Osteoblast (primary cell): ENCODE data around the gene RAD51B. TPM values are rescaled to one million over a fixed set of nuclear protein-coding genes. Genes with fewer than 3 reads are reported as not detected.

Experiments used
- DNase-seq: peaks from one replicate; pipeline ENCODE4 v3.0.0; 2011; ENCODE audit warnings: low spot score, mixed read lengths; ENCODE audit not compliant: insufficient read length; ENCODE audit errors: missing footprints
- H2AFZ ChIP-seq: 2 replicates; pipeline ENCODE4 v1.6.0; 2011; ENCODE audit warnings: mild to moderate bottlenecking, low read length
- H3K27ac ChIP-seq: 2 replicates; pipeline ENCODE4 v1.5.1; 2011; ENCODE audit warnings: mild to moderate bottlenecking, low read depth, low read length, moderate library complexity
- H3K27me3 ChIP-seq: 2 replicates; pipeline ENCODE4 v1.6.0; 2012; ENCODE audit warnings: mild to moderate bottlenecking, control low read depth, inconsistent platforms, low read length, moderate library complexity; ENCODE audit not compliant: insufficient read depth
- H3K36me3 ChIP-seq: 2 replicates; pipeline ENCODE4 v1.5.1; 2011; ENCODE audit warnings: mild to moderate bottlenecking, low read length, control low read depth, moderate library complexity; ENCODE audit not compliant: insufficient read depth
- H3K4me1 ChIP-seq: 2 replicates; pipeline ENCODE4 v1.5.1; 2011; ENCODE audit warnings: mild to moderate bottlenecking, low read length, control low read depth, moderate library complexity; ENCODE audit not compliant: insufficient read depth
- H3K4me2 ChIP-seq: 2 replicates; pipeline ENCODE4 v1.6.0; 2011; ENCODE audit warnings: mild to moderate bottlenecking, low read length; ENCODE audit not compliant: insufficient read depth
- H3K4me3 ChIP-seq: fragments of 200-600 bp; sonication (generic); 3 replicates; pipeline ENCODE4 v1.5.1; 2012; ENCODE audit warnings: mild to moderate bottlenecking, low read length, inconsistent platforms; ENCODE audit not compliant: insufficient read depth
- H3K79me2 ChIP-seq: 2 replicates; pipeline ENCODE4 v1.6.0; 2012; ENCODE audit warnings: mild to moderate bottlenecking, low read length, control low read depth, inconsistent platforms; ENCODE audit not compliant: insufficient read depth
- H3K9me3 ChIP-seq: 2 replicates; pipeline ENCODE4 v1.5.1; 2011; ENCODE audit warnings: low read depth, low read length, control low read depth
- H4K20me1 ChIP-seq: 2 replicates; pipeline ENCODE4 v1.6.0; 2012; ENCODE audit warnings: mild to moderate bottlenecking, low read length, control low read depth; ENCODE audit not compliant: insufficient read depth
- CTCF ChIP-seq: IDR thresholded peaks from 2 replicates; pipeline ENCODE4 v1.5.1; 2011; ENCODE audit warnings: mild to moderate bottlenecking, low read depth, low read length, moderate library complexity; ENCODE audit errors: extremely low read depth
- total RNA-seq: library from RNA; depleted of rRNA; stranded (reverse); fragments of >200 nt; gene quantifications from 2 replicates; pipeline ENCODE4 v1.2.3, GENCODE V29; 2012

RAD51B gene
- total RNA-seq, 1 donor = 13.8 TPM

GRCh38 chr14:68345738-68346137 lies 526.2 kb downstream of the RAD51B start:
- no peak for DNase-seq

GRCh38 chr14:68346556-68347343 lies 527.2 kb downstream of the RAD51B start:
- H4K20me1 ChIP-seq = no peaks in the 10 kb centered on the region
- no peak overlapping the region for H3K4me2 ChIP-seq
- no peaks in the 10 kb centered on the region for H3K9me3 ChIP-seq
- H3K4me3 ChIP-seq = no peak overlapping the region
- DNase-seq = no peak
- TF ChIP-seq CTCF = no peak
- no peaks in the 10 kb centered on the region for H3K27me3 ChIP-seq
- no peak overlapping the region for H3K27ac ChIP-seq
- H3K79me2 ChIP-seq = no peaks in the 10 kb centered on the region
- peaks cover 17% of the 10 kb centered on the region for H3K4me1 ChIP-seq
- H2AFZ ChIP-seq = no peak overlapping the region
- no peaks in the 10 kb centered on the region for H3K36me3 ChIP-seq

More at GRCh38 chr14:68345738-68346137, 526.2 kb downstream of the RAD51B start:
- TF ChIP-seq CTCF = no peak
- no peaks in the 10 kb centered on the region for H4K20me1 ChIP-seq
- no peaks in the 10 kb centered on the region for H3K79me2 ChIP-seq
- no peaks in the 10 kb centered on the region for H3K27me3 ChIP-seq
- no peaks in the 10 kb centered on the region for H3K9me3 ChIP-seq
- no peak overlapping the region for H2AFZ ChIP-seq
- no peaks in the 10 kb centered on the region for H3K36me3 ChIP-seq
- peaks cover 16% of the 10 kb centered on the region for H3K4me1 ChIP-seq
- H3K4me3 ChIP-seq = no peak overlapping the region
- H3K4me2 ChIP-seq = no peak overlapping the region
- H3K27ac ChIP-seq = no peak overlapping the region

GRCh38 chr14:68349900-68350629 lies 530.5 kb downstream of the RAD51B start:
- H3K4me1 ChIP-seq = peaks cover 17% of the 10 kb centered on the region
- no peaks in the 10 kb centered on the region for H3K9me3 ChIP-seq
- no peak for TF ChIP-seq CTCF
- peak overlapping the region; percentile 22 for H3K27ac ChIP-seq
- H3K36me3 ChIP-seq = no peaks in the 10 kb centered on the region
- no peak overlapping the region for H2AFZ ChIP-seq
- peak; percentile 83 for DNase-seq
- peak overlapping the region; percentile 53 for H3K4me2 ChIP-seq
- H4K20me1 ChIP-seq = no peaks in the 10 kb centered on the region
- H3K79me2 ChIP-seq = no peaks in the 10 kb centered on the region
- H3K4me3 ChIP-seq = peak overlapping the region; percentile 8
- H3K27me3 ChIP-seq = no peaks in the 10 kb centered on the region

- no peak for TF ChIP-seq CTCF
- no peaks in the 10 kb centered on the region for H3K79me2 ChIP-seq
- no peak overlapping the region for H2AFZ ChIP-seq
- no peak for DNase-seq
- H3K27ac ChIP-seq = no peak overlapping the region
- no peaks in the 10 kb centered on the region for H4K20me1 ChIP-seq
- H3K4me3 ChIP-seq = no peak overlapping the region
- H3K4me1 ChIP-seq = peaks cover 7% of the 10 kb centered on the region
- no peaks in the 10 kb centered on the region for H3K27me3 ChIP-seq
- H3K9me3 ChIP-seq = no peaks in the 10 kb centered on the region
- H3K4me2 ChIP-seq = no peak overlapping the region
- H3K36me3 ChIP-seq = no peaks in the 10 kb centered on the region
Observed at GRCh38 chr14:68355415-68355814, 535.8 kb downstream of the RAD51B start.
